Measurements from ENCODE around the gene TECPR1. TPM values are rescaled to one million over a fixed set of nuclear protein-coding genes. Genes with fewer than 3 reads are reported as not detected.

TECPR1 gene
- total RNA-seq, 4 donors from 2014 or later: 16.1 to 32.4 (median 22.5) TPM

- intact Hi-C loops (cut with DNase I): no loop called here
- WGBS: 41% methylated on average over 18 of the region's 32 CpGs
These were observed 508 bp upstream of the TECPR1 start for GRCh38 chr7:98252425-98253054.

GRCh38 chr7:98251231-98251600 is 816 bp downstream of the TECPR1 start:
- Histone ChIP-seq H3K4me1 (peaks cover 37 to 51% (median 44%) of the 10 kb centered on the region in 4 donors), H3K36me3 (peaks cover 0 to 22% (median 6%) of the 10 kb centered on the region in 4 donors), H3K4me3 (peak overlapping the region; percentile 81 to 93 (median 87)), H3K27me3 (no peaks in the 10 kb centered on the region), H3K9me3 (no peaks in the 10 kb centered on the region), H3K27ac (replicated peaks in 1 of 4) (peak overlapping the region; percentile 78 to 91 (median 85))
- TF ChIP-seq, protein P1, sequence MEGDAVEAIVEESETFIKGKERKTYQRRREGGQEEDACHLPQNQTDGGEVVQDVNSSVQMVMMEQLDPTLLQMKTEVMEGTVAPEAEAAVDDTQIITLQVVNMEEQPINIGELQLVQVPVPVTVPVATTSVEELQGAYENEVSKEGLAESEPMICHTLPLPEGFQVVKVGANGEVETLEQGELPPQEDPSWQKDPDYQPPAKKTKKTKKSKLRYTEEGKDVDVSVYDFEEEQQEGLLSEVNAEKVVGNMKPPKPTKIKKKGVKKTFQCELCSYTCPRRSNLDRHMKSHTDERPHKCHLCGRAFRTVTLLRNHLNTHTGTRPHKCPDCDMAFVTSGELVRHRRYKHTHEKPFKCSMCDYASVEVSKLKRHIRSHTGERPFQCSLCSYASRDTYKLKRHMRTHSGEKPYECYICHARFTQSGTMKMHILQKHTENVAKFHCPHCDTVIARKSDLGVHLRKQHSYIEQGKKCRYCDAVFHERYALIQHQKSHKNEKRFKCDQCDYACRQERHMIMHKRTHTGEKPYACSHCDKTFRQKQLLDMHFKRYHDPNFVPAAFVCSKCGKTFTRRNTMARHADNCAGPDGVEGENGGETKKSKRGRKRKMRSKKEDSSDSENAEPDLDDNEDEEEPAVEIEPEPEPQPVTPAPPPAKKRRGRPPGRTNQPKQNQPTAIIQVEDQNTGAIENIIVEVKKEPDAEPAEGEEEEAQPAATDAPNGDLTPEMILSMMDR (IDR thresholded peaks at IDR 0.05): no peak
- no peak for TF ChIP-seq EP300 (IDR thresholded peaks at IDR 0.05)
- no peak for TF ChIP-seq POLR2AphosphoS5 (IDR thresholded peaks at IDR 0.05)
- no peak for TF ChIP-seq POLR2A (IDR thresholded peaks at IDR 0.05; ENCODE audit: low read depth)
- 37% methylated on average over 9 of the region's 9 CpGs for WGBS
- intact Hi-C loops (cut with DNase I): no loop called here
- DNase-seq (ENCODE audit: extremely low spot score): no peak

More at GRCh38 chr7:98252425-98253054, 508 bp upstream of the TECPR1 start:
- H3K27ac ChIP-seq (replicated peaks in 1 of 4): peak overlapping the region; percentile 78 to 91 (median 85)
- H3K4me3 ChIP-seq: peak overlapping the region; percentile 81 to 93 (median 87)
- no peaks in the 10 kb centered on the region for H3K9me3 ChIP-seq
- no peak for DNase-seq (ENCODE audit: extremely low spot score)
- H3K27me3 ChIP-seq: no peaks in the 10 kb centered on the region
- H3K36me3 ChIP-seq: peaks cover 7 to 35% (median 15%) of the 10 kb centered on the region in 4 donors
- H3K4me1 ChIP-seq: peaks cover 30 to 51% (median 44%) of the 10 kb centered on the region in 4 donors
- no peak for TF ChIP-seq POLR2A (IDR thresholded peaks at IDR 0.05; ENCODE audit: low read depth)
- TF ChIP-seq, protein P1 (IDR thresholded peaks at IDR 0.05): no peak
- TF ChIP-seq POLR2AphosphoS5 (IDR thresholded peaks at IDR 0.05): no peak
- no peak for TF ChIP-seq EP300 (IDR thresholded peaks at IDR 0.05)

DNA sequence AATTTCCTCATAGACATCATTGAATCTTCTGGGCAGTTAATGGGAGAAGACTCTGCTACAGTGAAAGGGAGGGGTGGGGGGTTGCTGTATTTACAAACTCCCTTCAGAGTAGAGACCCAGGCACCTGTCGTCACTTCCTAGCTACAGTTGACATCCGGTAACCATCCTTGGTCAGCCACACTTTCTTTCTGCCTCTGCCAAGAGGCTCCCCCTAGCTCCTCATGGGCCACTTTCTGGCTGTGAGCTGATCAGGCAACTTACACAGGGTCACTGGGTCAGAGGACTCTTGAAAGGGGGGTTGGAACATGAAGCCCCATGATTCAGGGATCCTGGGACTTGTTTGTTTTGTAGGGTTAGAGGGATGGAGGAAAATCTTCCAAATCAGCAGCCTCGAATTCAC is 1.2 kb downstream of the TECPR1 start:
- intact Hi-C loops (cut with DNase I): no loop called here
- Histone ChIP-seq H3K9me3 (no peaks in the 10 kb centered on the region), H3K4me1 (peaks cover 41 to 51% (median 44%) of the 10 kb centered on the region in 4 donors), H3K4me3 (peak overlapping the region; percentile 81 to 93 (median 87)), H3K36me3 (peaks cover 0 to 22% (median 6%) of the 10 kb centered on the region in 4 donors), H3K27ac (replicated peaks in 1 of 4) (peak overlapping the region; percentile 78 to 91 (median 85)), H3K27me3 (no peaks in the 10 kb centered on the region)
- TF ChIP-seq POLR2A (IDR thresholded peaks at IDR 0.05; ENCODE audit: low read depth) (no peak), POLR2AphosphoS5 (IDR thresholded peaks at IDR 0.05) (no peak), EP300 (IDR thresholded peaks at IDR 0.05) (no peak)
- TF ChIP-seq, protein P1 (IDR thresholded peaks at IDR 0.05): no peak
- 72% methylated on average over 3 of the region's 3 CpGs for WGBS
- no peak for DNase-seq (ENCODE audit: extremely low spot score)

DNA sequence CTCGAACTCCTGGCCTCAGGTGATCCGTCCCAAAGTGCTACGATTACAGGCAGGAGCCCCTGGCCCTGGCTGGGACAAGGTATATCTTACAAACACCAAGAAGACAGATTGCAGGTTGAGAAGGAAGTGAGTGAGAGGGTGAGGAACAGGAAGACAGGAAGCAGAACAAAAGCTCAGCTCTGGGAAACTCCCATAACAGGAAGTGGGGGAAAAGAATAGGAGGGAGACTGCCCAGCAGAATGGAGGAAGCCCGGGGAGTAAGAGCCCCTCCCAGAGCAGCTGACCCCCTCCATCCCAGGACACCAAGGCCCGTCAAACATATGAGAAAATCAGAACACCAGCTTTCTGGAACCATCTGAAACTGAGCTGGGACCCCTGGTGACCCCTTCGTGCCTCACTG is 2.9 kb downstream of the TECPR1 start:
- H3K4me1 ChIP-seq: peaks cover 43 to 57% (median 51%) of the 10 kb centered on the region in 4 donors
- intact Hi-C loops (cut with DNase I): loop anchor here (5.0 kb wide), 1 partner anchor 33 kb away; the partner anchor contains the start of gene BRI3
- H3K4me3 ChIP-seq: no peak overlapping the region
- WGBS: 68% methylated on average over 6 of the region's 6 CpGs
- peaks cover 0 to 27% (median 11%) of the 10 kb centered on the region in 4 donors for H3K36me3 ChIP-seq
- no peak for DNase-seq (ENCODE audit: extremely low spot score)
- TF ChIP-seq POLR2AphosphoS5 (IDR thresholded peaks at IDR 0.05): no peak
- no peak for TF ChIP-seq POLR2A (IDR thresholded peaks at IDR 0.05; ENCODE audit: low read depth)
- TF ChIP-seq, protein P1 (IDR thresholded peaks at IDR 0.05): no peak
- TF ChIP-seq EP300 (IDR thresholded peaks at IDR 0.05): no peak
- no peaks in the 10 kb centered on the region for H3K27me3 ChIP-seq
- peak overlapping the region in 3 of 4 donors; percentile 14 to 91 (median 49) for H3K27ac ChIP-seq (replicated peaks in 1 of 4)
- no peaks in the 10 kb centered on the region for H3K9me3 ChIP-seq
